Medulla oblongata (tissue), 1 donor: ENCODE results near the gene ELL2.

Experiments used
- DNase-seq: peaks from one replicate; pipeline ENCODE4 v3.0.0-alpha.2; 2015; ENCODE audit errors: extremely low spot score

The ELL2 gene

DNA sequence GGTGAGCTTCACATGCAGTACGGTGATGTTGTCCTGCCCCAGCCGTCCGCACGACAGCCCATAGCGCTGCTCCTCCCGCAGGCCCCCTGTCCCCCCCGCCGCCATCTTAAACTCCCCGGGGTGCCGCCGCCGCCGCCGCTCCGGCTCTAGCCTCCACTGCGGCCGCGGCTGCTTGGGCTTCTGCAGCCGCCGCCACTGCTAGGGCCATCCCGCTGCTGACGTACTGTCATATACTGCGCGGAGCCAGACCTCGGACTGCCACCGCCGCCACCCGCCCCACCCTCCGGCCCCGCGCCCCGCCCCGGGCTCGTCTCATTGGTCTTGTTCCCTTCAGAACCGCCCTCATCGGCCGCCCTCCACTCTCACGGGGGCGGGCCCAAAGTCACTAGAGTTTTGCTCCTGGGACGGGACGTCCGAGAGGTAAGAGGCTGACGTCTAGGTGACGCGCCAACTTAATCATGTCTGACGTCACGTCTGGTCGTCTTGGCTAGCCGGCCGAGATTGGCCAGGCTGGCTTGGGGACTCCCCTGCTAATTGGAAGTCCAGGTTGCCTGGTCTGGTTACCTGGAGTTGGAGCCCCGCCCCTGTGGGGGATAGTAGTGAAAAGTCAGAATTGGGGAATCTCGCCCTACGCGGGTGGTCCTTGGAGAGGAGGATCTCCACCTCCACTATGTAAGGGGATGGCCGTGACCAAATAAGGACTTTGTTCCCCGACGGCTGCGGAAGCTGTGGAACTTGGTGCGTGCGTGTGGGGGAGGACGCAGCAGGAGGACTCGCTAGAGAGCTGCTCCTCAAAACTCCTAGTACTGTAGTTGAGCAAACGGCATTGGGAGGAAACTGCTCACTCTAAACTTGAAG, at the start of gene ELL2:
Gene ELL2, minus strand, starts transcription at position 235 of the 858 bp plus-strand sequence. Its CDS starts 130 bp downstream, at position 105.
- DNase-seq, result peak; percentile 99

DNA sequence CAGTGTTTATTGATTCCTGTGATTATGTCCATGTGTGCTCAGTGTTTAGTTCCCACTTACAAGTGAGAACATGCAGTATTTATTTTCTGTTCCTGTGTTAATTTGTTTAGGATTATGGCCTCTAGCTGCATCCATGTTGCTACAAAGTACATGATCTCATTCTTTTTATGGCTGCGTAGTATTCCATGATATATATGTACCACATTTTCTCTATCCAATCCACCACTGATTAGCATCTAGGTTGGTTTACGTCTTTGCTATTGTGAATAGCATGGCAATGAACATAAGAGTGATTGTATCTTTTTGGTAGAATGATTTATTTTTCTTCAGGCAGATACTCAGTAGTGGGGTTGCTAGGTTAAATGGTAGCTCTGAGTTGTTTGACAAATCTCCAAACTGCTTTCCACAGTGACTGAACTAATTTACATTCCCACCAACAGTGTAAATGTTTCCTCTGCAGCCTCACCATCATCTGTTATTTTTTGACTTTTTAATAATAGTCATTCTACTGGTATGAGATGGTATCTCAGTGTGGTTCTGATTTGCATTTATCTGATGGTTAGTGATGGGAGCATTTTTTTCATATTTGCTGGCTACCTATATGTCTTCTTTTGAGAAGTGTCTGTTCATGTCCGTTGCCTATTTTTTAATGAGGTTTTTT, 47.5 kb upstream of the ELL2 start:
- no peak for DNase-seq

DNA sequence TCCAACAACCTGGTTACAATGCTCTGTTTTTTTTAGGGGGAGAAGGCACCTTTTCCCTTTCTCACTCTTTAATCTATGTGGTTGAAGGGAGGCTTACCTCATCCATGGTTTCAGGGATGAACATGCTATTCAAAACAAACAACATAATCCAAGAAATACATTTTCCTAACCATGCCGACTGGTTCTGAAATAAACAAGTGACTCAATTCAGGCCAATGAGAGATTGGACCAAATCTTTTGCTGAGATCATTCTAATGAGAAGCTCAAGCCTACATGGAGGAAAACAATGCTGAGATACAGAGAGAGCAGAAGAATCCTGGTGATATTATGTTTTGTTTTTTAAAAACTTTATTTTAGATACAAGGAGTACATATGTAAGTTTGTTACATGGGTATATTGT, 46.8 kb upstream of the ELL2 start:
- DNase-seq, result no peak

DNA sequence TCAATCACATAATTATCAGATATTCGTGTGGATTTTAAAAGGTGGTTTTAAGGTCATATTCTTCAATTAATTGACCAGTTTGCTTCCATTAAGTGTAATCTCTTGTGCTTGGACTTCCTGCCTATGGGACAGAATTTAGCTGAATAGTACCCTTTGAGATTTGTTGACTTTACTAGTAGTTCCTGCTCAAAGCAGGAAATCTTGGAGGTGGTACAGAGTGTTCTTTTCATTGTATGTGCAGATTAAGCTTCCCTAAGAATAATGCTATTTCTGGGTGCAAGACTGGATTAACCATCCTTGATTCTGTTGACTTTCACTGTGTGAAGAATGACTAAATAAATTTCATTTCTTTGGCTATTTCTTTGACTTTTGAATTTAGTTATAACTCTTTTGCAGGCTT, 45.4 kb upstream of the ELL2 start:
- DNase-seq, result no peak

DNA sequence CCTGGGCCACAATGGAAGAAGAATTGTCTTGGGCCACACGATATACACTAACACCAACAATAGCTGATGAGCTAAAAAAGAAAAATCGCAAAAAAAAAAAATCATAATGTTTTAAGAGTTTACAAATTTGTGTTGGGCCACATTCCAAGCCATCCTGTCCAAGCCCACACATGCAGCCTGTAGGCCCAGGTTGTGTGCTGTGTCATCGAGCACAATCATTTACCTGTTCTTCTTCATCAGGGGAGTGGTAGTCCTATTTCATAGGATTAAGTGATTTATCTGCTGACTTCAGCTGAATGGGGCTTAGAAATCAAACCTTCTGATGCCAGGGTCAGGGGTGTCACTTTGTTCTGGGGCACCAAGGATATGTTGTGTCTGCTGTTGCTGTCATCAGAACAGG, 44.6 kb upstream of the ELL2 start:
- DNase-seq, result no peak

DNA sequence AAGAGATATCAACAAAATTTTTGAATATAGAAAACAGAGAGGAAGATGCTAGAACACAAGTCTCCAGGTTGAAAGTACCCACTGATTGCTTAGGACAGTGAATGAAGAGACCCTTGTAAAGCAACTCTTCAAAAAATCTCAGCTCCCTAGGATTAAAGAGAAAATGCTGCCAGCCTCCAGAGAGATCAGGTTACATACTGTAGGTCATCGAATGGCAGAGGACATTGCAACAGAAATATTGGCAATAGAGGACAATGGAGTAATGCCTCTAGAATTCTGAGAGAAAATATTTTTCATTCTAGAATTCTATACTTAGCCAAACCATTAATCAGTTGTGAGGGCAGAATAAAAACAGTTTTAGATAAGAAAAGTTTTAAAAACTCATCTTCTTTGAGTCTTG, 43.1 kb upstream of the ELL2 start:
- DNase-seq, result no peak

DNA sequence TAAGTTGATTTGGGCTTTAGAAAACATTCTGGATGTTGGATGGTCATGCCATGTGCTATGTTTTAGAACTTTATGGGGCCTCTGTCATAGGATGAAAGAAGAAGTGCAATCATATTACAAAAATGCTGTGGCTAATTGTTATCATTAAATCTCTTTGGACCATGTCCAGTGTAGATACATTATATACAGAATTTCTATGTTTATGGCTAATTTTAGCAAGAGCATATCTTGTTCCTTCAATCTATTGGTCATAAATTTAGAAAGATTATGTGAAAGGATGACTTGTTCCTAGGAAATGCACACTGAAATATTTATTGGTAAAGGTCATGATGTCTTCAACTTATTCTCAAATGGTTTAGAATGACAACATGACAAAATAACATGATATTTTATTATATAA, 42.4 kb upstream of the ELL2 start:
- no peak for DNase-seq

DNA sequence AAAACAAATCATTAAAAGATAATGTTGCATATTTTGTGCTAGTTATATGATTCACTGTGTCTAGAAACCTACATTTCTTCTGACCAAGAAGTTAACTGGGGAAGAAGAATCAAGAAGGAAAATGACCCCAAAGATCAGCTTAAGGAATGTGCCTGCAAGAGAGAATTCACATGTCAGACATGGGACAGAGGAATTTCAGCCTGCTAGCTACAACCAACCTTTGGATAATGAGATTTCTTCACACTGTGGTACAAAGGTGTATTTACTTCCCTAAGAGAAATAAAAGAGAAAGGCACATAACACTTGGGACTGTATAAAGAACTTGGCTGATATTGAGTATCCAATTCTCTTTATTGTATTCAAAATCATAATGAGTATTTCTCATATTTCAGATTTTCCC, 39.6 kb upstream of the ELL2 start:
- no peak for DNase-seq

DNA sequence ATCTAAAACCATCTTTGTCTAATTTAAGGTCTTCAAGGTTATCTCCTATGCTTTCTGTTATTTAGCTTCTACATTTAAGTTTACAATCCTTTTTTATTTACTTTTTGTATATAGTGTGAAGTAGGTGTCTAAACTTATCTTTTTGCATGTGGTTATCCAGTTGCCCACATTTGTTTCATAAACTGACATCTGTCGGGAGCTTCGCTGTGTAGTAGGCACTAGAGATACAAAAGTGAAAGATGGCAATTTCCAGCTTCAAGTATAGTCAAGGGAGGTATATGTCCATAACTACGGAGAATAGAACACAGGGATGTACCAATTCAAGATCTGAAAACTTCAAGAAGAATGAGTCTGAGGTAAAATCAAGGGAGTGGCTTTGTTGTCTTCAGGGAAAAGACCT, 38.7 kb upstream of the ELL2 start:
- DNase-seq, result no peak

DNA sequence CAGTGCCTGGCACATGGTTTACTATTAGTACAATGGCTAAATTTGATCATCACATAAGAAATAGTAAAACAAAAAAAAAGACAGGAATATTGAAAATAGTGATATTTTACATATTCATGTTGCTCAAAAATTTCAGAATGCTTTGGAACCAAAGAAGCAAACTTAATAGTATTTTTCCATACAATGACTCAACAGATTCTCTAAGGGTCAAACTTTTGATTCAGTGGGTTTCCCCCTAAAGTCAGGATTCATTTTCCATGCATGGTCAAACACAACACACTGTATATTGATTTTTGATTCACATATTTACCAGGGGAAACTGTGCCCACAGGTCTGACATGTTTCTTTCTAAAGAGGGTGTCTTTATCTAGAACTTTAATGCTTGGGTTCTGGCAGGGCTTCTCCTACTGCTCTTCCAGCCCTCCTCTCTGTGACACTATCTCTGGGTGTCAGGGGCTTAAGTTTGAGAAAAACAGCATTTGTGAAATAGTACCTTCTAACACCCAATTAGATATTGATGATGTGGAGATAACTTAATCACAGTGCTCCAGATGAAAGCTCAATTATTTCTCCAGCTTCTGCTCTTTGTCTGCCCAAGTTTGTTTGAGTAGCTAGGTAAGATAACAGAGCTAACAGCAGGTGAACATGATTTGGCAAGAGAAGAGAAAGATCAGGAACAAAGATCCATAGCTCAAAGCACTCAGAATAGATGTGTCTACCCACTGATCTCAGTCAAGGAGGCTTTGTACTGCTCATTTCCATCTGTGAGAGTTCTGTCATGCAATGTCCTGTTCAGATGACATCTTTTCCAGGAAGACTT, 35.5 kb upstream of the ELL2 start:
- DNase-seq, result no peak

DNA sequence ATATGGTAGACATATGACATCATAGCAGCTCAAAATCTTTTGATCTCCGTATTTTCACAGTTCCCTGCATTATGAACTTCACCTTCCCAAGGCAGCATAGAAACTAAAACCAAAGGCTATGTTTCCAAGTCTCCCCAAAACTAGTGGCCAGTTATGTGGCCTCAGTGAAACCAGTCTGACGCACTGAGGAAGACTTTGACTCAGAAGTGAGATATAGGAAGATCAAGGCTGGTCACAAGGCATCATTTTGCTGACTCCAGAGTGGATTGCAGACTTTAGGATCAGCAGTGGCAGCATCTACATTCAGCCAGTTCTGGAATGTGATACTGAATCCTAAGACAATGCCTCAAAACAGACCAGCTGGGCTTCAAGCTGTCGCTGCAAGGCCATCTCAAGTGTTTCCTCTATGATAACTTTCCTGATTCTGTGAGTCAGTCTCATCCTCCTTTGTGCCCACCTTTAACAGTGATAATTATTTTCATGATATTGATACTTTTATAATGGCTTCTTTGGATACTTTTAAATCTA, 34.4 kb upstream of the ELL2 start:
- no peak for DNase-seq

DNA sequence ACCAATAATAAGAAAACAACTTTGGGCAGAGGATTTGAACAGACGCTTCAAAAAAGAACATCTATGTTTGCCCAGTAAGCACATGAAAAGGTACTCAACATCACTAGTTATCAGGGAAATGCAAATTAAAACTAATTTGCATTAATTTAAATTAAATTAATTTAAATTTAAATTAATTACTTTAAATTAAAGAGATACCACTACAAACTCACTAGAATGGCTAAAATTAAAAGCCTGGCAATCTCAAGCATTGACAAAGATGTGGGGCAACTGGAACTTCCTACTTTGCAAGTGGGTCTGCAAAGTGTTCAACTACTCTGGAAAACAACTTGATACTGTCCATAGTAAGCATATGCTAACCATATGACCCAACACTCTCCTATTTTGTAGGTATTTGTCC, 32.1 kb upstream of the ELL2 start:
- DNase-seq, result no peak

DNA sequence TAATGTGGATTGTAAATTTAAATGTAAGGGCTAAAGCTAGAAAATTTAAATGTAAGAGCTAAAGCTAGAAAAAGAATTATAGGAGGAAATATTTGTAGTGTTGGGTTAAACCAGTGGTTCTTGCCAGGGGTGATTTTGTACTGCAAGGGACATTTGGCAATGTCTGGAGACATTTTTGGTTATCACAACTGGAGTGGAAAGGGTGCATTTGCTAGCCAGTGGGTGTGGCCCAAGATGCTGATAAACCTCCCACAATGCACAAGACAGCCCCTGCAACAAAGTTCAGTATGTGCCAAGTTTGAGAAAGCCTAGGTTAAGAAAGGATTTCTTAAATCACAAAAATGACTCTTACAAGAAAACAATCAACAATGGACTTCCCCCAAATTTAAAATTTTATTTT, 31.6 kb upstream of the ELL2 start:
- no peak for DNase-seq

DNA sequence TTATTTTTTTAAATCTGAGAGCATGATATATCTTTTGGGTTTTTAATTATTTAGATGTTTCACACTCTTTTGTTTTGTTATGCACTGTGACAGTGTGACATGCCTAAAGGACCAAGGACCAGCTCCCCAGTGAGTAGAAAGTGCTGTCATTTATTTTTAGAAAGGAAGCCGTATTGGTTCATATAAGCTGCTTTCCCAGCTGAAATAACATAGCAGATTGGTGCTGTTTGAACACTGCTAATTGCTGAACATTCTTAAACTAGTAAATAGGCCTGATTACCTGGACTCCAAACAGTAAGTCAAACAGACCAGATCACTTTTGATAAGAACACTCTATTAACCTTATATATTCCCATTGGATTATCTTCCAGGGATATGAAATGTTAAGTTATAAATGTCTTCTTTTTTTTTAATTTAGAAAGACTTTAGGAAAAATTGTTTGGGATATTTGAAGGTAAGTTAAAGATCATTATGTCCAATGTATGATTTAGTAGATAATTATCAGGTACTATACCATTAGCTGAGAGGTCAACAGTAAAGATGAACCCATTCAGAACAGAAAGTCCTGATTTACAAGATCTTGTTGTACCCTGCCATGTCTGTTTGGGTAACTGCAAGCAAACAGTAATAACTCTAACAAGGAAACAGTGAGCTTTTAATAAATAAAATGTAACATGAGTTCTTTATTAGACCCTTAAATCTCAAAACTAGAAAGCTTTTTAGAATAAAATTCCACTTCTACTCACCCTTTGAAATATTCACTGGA, 27.8 kb upstream of the ELL2 start:
- no peak for DNase-seq

DNA sequence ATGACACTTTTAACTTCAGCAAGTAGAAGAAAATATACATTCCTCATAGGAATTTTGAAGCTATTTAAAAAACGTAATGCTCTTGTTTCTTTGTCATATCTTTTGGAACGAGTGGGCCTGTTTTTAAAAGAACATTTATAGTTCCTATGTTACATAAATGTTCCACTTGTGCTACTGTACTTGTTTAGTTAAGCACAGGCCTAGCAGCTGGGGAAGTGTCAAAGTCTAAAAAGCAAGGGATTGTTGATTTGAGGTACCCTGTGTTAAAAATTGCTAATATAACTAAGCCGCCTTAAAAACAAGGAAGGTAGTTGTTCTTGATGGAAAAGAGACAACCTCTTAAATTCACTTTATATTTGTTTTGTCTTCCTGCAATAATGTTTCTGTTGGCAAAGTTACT, 27.2 kb upstream of the ELL2 start:
- DNase-seq, result no peak

DNA sequence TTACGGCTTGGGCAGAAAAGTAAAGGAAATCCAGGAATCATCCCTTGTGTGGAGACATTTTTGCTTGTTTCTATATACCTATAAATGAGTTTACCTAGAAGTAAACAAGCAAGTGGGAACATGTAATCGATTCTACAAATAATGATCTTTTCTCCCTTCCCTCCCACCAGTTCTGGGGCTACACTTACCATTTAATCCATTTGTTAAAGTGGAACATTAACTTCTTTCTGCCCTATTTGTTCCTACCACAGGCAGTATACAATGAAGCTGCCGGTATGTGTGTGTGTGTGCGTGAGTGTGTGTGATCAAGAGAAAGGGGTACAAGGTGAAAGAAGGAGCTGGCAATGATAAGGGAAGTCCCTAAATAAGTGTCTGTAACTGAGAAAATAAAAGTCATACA, 26.4 kb upstream of the ELL2 start:
- no peak for DNase-seq

DNA sequence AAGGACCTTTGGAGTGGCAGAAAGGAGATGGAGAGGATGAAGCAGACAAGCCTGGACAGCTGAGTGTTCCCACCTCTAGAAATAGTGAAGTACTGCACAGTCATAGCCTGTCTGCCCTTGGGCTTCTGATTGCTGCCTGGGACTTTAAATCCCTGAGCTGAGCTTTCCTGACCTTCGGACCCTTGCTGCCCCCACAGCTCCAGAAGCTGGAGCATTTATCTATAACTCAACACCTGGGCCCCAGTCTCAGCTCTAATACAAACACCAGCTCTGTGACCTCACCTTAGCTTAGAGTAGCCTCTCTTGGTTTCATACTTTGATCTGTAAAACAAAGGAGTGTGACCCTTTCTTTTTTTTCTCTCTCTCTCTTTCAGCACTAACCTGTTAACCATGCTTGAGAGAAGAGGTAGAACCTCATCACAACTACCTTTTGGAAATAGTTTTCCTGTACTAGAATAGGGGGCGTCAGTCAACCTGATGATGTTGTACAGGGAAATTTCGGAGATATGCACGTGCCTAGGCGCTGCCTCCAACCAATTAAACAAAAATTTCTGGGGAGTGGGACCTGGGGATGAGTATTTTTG, 25.4 kb upstream of the ELL2 start:
- no peak for DNase-seq

DNA sequence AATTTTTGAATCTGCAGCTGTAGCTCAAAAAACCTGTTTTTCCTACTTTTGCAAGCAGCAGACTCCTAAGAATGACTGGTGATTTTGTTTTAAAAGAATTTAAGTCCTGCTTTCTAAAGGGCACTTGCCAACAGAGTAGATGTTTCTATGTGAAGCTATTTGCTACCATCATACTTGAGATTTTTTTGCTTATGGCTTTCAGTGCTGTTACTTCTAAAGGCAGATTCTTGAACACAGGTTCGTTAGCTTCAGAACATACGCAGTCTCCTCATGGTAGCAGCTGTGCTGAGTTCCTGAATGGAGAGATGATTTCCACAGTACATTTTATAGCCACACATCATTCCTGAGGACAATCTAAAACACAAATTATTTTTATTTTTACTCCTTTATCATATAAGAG, 24.4 kb upstream of the ELL2 start:
- no peak for DNase-seq

DNA sequence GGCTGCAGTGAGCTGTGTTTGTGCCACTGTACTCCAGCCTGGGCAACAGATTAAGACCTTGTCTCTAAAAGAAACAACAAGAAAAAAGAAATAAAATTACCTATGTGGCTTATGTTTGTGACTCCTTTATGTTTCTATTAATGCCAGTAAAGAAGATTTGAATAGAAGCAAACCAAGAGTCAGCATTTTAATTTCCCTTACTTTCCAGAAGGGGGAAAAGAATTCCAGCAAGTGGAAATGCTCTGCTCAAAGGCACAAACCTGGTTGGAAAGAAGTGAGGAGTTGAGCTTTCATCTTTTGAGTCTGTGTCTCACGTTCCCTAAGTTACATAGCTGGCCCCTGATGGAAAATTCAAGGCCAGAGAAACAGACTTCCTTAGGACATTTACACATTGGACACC, 23.6 kb upstream of the ELL2 start:
- DNase-seq, result no peak

DNA sequence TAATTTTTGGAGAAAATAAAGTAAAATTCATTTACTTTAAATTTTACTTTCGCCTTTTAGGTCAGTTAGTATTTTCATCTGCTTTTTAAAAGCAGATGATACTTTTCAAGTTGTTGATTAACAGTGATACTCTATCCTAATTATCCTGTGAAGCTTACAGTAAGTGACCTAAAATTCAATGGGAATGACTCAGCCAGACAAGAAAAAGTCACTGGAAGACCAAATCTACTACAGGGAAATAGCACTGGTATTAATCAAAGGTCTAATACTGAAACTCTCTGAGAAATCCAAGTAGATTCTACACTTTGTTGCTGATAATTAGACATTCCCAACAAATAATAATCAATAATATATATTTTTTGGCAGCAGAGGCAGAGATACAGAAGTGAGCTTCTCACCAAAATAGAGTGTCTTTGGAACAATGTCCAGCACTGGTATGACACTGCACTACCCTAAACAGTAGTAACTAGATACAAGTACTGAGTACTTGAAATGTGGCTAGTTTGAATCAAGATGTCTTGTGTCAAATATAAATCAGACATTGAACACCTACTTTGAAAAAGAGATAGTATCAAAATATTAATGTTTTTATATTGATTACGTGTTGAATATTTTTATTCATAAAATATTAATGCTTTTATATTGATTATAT, 22.8 kb upstream of the ELL2 start:
- DNase-seq, result no peak

DNA sequence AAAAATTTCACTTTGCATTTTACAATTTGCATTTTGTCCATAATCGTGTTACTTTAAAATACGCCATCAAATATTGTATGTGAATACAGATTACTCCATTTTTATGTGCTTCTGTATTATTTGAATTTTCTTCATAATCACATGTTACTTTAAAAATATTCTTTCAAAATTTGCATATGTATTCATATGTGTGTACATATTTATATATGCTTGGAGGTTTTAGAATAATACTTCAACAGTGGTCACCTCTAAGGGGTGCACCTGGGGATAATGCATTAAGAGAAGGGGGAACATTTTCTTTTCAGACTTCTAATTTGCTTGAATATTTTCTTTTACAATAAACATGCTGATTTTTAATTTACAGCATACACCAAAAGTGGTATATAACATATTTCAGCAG, 21.9 kb upstream of the ELL2 start:
- no peak for DNase-seq
